Fibroblast of mammary gland (primary cell): ENCODE data around the gene BTG2.

Experiments used
- DNase-seq: peaks from one replicate; pipeline ENCODE4 v3.0.0-alpha.2; 2010; ENCODE audit warnings: low read depth
- H3K4me3 ChIP-seq: 2 replicates; pipeline ENCODE4 v1.5.1; 2011; ENCODE audit warnings: low read depth, mild to moderate bottlenecking, low read length, moderate library complexity; ENCODE audit not compliant: control insufficient read depth
- CTCF ChIP-seq: conservative IDR thresholded peaks from 2 replicates; pipeline ENCODE4 v1.5.1; 2011; ENCODE audit warnings: low read depth, low read length, inconsistent platforms; ENCODE audit not compliant: control insufficient read depth, insufficient read depth

BTG2 gene

DNA sequence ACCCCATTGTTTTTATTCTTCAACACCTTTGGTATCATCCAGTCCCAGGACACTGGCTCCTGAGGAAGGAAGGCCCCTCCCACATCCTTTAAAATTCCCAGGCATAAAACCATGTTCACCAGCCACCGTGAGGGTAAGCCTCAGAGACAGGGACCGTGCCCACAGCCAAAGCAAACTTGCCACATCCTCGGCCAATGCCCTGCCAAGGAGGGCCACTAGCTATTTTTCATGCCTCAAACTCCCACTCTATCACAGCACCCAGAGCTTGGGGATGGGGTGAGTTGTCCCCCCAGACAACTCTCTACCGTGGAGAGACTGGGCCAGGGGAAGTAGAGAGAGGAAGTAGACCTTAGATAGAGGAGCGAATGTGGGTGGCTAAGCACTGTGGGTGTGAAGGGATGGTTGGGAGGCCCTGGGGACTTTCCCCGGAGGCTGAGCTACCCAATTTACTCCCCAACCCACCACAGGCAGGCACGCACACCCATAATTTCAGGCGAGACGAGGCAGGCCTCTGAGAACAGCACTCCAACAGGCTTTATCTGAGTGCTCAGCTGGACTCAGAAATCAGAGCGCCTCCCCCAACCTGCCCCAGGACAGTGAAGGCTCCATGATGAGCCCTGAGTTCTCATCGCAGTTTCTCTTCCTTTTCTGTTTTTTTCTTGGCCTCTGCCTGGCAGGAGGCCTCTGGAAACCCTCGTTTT, 15.9 kb upstream of the BTG2 start:
- H3K4me3 ChIP-seq: no peak overlapping the region
- no peak for TF ChIP-seq CTCF
- DNase-seq: no peak

DNA sequence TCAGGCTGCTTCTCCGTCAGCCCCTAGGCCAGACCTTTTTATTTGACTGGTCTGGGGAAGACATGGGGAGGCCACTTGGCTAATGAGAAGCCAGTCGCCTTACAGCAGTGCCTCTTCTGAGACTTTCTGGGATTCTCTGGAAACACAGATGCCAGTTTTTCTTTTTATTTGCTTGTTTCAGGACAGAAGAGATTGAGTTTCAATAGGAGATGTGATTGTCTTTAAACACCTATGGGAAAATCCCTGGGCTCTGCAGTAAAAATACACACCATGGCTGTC, 15.4 kb upstream of the BTG2 start:
- no peak for DNase-seq
- no peak overlapping the region for H3K4me3 ChIP-seq
- TF ChIP-seq CTCF: no peak

GRCh38 chr1:203290261-203291089, 14.8 kb upstream of the BTG2 start:
- H3K4me3 ChIP-seq: no peak overlapping the region
- TF ChIP-seq CTCF: no peak
- peak; percentile 56 for DNase-seq

DNA sequence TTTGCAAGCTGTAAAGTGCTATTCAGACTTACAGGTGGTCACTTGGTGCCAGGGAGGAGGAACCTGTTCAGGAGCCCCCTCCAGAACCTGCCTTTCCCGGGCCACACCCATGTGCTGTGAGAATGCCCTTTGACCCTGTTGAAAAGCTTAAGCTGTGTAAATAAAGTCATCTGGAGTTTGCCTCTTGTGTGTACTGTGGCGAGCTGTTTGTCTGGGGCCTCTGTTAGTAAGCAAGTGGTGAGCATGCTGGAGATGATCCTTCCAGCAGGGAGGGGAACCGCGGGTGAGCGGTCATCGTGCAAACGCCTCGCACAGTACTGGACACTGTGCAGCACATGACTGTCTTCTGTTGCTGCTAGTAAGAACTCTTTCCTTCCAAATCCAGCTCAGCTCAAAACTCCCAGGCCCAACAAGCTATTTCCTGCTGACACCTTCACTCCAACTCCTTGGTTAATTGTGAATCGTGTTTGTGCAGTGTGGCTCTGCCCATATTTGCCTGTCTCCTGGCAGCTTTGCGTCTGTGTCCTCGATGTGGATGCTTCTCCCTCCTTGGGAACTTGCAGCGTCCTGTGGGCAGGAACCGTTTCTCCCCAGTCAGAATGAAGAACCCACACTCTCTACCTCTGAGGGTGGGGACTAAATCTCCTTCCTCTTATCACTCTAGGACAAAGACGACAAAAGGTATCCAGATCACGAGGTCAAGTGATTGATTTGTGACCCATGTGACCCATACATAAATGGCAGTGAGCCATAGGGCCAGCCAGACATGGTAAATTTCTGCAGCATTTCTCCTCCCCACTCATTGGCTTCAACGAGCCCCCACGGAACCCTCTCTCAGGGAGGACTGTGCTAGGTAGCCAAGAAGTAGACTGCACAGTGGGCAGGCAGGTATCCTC, 13.9 kb upstream of the BTG2 start:
- no peak overlapping the region for H3K4me3 ChIP-seq
- no peak for DNase-seq
- no peak for TF ChIP-seq CTCF

DNA sequence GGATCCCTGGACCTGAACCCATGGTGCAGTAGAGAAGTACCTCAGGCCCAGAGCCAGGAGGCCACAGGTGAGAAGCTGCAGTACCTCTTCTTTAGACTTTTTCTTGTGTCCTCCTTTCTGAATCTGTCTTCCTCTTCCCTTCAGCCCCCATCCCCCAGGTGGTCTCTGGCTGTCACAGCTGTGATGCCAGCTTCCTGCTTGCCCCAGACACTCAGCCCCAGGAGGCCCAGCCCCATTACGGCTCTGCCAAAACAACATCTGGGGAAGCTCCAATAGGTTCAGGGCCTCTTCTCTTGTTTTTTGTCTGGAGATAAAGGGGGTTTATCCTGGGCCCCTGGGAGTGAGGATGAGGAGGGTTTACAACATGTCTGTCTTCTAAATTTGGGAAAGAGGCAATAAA, 9.5 kb upstream of the BTG2 start:
- no peak for TF ChIP-seq CTCF
- no peak overlapping the region for H3K4me3 ChIP-seq
- DNase-seq: no peak

GRCh38 chr1:203296460-203297073, 8.8 kb upstream of the BTG2 start:
- no peak for TF ChIP-seq CTCF
- H3K4me3 ChIP-seq: no peak overlapping the region
- peak; percentile 48 for DNase-seq
